ENCODE data around the gene APOBEC3C.

Gene APOBEC3C

GRCh38 chr22:39021552-39022250 is 7.6 kb downstream of the APOBEC3C start:
- H3K27me3 ChIP-seq (ENCODE audit: control insufficient read depth, low read length): no peaks in the 10 kb centered on the region
- TF ChIP-seq EZH2phosphoT487 (IDR thresholded peaks at IDR 0.05; ENCODE audit: borderline replicate concordance, low read length): no peak
- TF ChIP-seq CTCF (IDR thresholded peaks at IDR 0.05; ENCODE audit: low read depth, low read length, poor library complexity, severe bottlenecking): no peak
- peaks cover 8% of the 10 kb centered on the region; the same call in 1 of the 2 replicates for H3F3A ChIP-seq (ENCODE audit: control insufficient read depth, insufficient read depth)
- H3K9me2 ChIP-seq (replicated peaks; ENCODE audit: control insufficient read depth, low read length): no peaks in the 10 kb centered on the region
- H3K36me3 ChIP-seq (ENCODE audit: control insufficient read depth, low read length): peaks cover 5% of the 10 kb centered on the region; the same call in 1 of the 2 replicates
- H3K4me1 ChIP-seq (ENCODE audit: control insufficient read depth, low read length): peaks cover 35% of the 10 kb centered on the region
- H3K4me2 ChIP-seq (ENCODE audit: low read length): peak overlapping the region; percentile 68
- H3K4me3 ChIP-seq (ENCODE audit: low read length): peak overlapping the region; percentile 70
- H3K79me2 ChIP-seq (ENCODE audit: control insufficient read depth, low read length): peaks cover 6% of the 10 kb centered on the region; the same call in 1 of the 2 replicates
- H4K20me1 ChIP-seq (ENCODE audit: control insufficient read depth, insufficient read depth, low read depth, low read length): no peaks in the 10 kb centered on the region
- peak overlapping the region; percentile 33 for H3K27ac ChIP-seq (ENCODE audit: low read depth, low read length)
- no peaks in the 10 kb centered on the region for H3K9me3 ChIP-seq (ENCODE audit: control insufficient read depth, insufficient read depth, low read length)

- no peak for TF ChIP-seq EZH2phosphoT487 (IDR thresholded peaks at IDR 0.05; ENCODE audit: borderline replicate concordance, low read length)
- TF ChIP-seq CTCF (IDR thresholded peaks at IDR 0.05; ENCODE audit: low read depth, low read length, poor library complexity, severe bottlenecking): no peak
- Histone ChIP-seq H4K20me1 (ENCODE audit: control insufficient read depth, insufficient read depth, low read depth, low read length) (no peaks in the 10 kb centered on the region), H3K27me3 (ENCODE audit: control insufficient read depth, low read length) (no peaks in the 10 kb centered on the region), H3K9me2 (replicated peaks; ENCODE audit: control insufficient read depth, low read length) (no peaks in the 10 kb centered on the region), H3K27ac (ENCODE audit: low read depth, low read length) (no peak overlapping the region), H3F3A (ENCODE audit: control insufficient read depth, insufficient read depth) (no peaks in the 10 kb centered on the region), H3K4me1 (ENCODE audit: control insufficient read depth, low read length) (peaks cover 35% of the 10 kb centered on the region), H3K4me3 (ENCODE audit: low read length) (no peak overlapping the region), H3K79me2 (ENCODE audit: control insufficient read depth, low read length) (peaks cover 6% of the 10 kb centered on the region; the same call in 1 of the 2 replicates), H3K36me3 (ENCODE audit: control insufficient read depth, low read length) (peaks cover 5% of the 10 kb centered on the region; the same call in 1 of the 2 replicates), H3K4me2 (ENCODE audit: low read length) (no peak overlapping the region), H3K9me3 (ENCODE audit: control insufficient read depth, insufficient read depth, low read length) (no peaks in the 10 kb centered on the region)
These were observed 10.7 kb downstream of the APOBEC3C start for GRCh38 chr22:39024519-39025308.

- peaks cover 3% of the 10 kb centered on the region; the same call in 1 of the 2 replicates for H3K79me2 ChIP-seq (ENCODE audit: control insufficient read depth, low read length)
- no peak overlapping the region for H3K4me3 ChIP-seq (ENCODE audit: low read length)
- H3K36me3 ChIP-seq (ENCODE audit: control insufficient read depth, low read length): peaks cover 5% of the 10 kb centered on the region; the same call in 1 of the 2 replicates
- H3K4me2 ChIP-seq (ENCODE audit: low read length): no peak overlapping the region
- H3K9me3 ChIP-seq (ENCODE audit: control insufficient read depth, insufficient read depth, low read length): no peaks in the 10 kb centered on the region
- no peaks in the 10 kb centered on the region for H3F3A ChIP-seq (ENCODE audit: control insufficient read depth, insufficient read depth)
- H3K9me2 ChIP-seq (replicated peaks; ENCODE audit: control insufficient read depth, low read length): no peaks in the 10 kb centered on the region
- no peak overlapping the region for H3K27ac ChIP-seq (ENCODE audit: low read depth, low read length)
- no peak for TF ChIP-seq CTCF (IDR thresholded peaks at IDR 0.05; ENCODE audit: low read depth, low read length, poor library complexity, severe bottlenecking)
- TF ChIP-seq EZH2phosphoT487 (IDR thresholded peaks at IDR 0.05; ENCODE audit: borderline replicate concordance, low read length): no peak
- no peaks in the 10 kb centered on the region for H4K20me1 ChIP-seq (ENCODE audit: control insufficient read depth, insufficient read depth, low read depth, low read length)
- no peaks in the 10 kb centered on the region for H3K27me3 ChIP-seq (ENCODE audit: control insufficient read depth, low read length)
- H3K4me1 ChIP-seq (ENCODE audit: control insufficient read depth, low read length): peaks cover 21% of the 10 kb centered on the region
These were observed 12.6 kb downstream of the APOBEC3C start for GRCh38 chr22:39026509-39027150.

All from DOHH2 (cell line).